GOT3 (cell line): ENCODE data around the gene AZI2.

Experiments used
- DNase-seq: peaks from one replicate; lab custom pipeline; 2025; ENCODE audit warnings: mixed read lengths; lab: John Stamatoyannopoulos, UW

Gene AZI2, protein sequence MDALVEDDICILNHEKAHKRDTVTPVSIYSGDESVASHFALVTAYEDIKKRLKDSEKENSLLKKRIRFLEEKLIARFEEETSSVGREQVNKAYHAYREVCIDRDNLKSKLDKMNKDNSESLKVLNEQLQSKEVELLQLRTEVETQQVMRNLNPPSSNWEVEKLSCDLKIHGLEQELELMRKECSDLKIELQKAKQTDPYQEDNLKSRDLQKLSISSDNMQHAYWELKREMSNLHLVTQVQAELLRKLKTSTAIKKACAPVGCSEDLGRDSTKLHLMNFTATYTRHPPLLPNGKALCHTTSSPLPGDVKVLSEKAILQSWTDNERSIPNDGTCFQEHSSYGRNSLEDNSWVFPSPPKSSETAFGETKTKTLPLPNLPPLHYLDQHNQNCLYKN

DNA sequence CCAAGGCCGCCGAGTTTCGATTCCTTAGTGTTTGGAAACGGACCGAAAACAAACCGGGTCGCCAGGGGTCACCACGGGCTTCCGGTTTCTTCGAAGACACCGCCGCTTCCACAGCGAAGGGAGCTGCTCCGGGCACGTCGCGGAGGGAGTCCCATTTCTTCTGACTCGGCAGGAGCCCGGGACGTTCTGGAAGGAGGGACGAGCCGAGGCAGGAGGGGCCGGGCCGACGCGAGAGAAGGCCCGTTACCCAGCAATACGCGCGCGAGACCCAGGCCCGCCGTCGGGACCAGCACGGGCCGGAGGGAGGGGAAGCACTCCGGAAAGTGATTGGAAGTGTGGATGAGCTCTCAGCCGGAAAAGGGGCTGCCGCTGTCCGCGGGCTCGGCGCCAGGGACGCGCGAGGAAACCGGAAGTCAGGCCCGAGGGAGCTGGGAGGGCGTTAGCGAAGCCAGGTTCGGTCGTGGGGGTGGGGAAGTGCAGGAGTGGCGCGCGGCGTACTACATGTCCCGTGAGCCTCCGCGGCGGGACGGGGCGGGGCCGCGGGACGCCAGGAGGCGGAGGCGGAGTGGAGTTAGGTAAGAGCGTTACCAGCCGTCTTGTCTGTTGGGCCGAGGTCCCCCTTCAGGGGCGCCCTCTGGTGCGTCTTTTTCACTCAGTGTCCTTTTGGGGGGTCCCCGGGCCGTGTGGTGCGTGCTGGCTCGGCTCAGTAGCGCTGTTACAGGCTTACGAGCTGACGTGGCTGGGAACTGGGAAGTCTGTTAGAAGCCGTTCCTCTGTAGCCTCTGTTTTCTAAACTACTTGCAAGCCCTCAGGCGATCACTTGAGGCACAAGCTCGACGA lies at the start of gene AZI2, which contains the start of gene ZCWPW2:
AZI2 (minus strand) TSS at position 196 of the 840 bp plus-strand sequence. CDS start 8,207 bp downstream, outside the sequence.
ZCWPW2 (plus strand) TSS at position 93 of the 840 bp plus-strand sequence. CDS start 64,348 bp downstream, outside the sequence.
- peak; percentile 88 for DNase-seq

DNA sequence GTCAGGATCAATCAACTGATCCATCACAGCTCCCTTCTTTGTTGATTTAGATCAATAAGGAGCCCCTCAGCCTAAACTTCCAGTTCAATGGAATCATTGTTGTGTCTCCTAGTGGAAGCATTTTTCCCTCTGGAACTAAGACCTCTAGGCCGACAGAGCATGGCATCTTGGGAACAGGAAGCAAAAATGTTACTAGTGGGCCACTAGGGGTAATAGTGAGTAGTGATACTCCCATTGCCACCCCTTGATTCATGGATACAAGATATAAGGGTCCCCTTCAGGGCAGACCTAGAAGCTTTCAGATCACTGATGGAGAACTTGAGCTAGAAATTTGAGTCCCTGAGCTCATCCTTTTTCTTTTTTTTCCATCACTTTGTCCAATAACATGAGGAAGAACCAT lies 40.4 kb upstream of the AZI2 start:
- DNase-seq, result no peak

DNA sequence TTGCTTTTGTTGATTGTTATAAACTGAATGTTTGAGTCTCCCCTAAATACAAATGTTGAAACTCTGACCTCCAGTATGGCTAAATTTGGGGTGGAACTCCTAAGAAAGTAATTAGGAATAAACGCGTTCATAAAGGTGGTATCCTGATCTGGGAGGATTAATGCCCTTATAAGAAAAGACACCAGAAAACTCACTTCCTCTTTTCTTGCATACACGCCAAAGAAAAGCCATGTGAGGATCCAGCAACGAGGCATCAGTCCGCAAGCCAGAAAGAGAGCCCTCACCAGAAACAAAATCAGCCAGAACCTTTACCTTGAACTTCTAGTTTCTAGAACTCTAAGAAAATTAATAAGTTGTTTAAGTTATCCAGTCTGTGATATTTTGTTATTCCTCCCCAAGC lies 37.4 kb upstream of the AZI2 start:
- DNase-seq, result no peak

DNA sequence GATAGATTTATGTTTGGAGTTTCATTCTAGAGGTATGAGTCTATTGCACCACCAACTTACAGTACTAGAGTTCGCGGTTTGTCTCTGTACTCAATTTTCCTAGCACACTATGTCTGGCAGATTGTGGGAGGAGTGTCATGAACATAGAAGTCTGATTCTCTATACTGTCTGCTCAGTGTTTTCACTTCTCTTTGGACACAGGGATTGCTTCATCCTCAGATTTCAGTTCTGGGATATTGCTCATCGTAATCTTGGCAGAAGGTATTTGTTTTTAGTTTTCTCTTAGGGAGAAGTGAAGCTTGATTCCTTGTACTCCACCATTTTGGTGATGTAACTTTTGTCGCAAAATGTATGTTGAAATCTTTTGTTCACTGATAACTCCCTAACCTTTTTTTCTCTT lies 27.8 kb upstream of the AZI2 start:
- no peak for DNase-seq

DNA sequence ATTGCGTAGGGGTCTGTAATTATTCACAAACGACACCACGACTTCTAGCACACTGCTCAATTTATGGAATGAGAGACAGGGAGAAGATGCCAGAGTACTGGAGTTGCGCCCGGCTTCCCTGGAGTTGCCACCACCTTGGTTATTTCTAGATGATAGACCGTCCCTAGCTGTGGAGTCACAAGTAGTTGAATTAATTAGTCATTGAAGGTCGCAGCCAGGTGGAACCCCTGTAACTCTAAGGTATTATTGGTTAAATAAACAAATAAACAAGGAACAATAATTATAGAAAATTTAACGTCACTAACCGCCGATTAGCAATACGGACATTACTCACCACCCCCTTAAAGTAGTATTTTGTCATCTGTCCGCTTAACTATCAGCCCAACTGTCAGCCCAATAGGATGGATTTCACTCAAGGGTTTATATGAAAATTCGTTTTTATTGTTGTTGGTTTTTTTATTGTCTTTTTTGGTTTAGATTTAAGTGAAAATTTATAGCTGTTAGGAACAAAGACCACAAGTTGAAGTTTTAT lies 911 bp upstream of the AZI2 start:
- no peak for DNase-seq

DNA sequence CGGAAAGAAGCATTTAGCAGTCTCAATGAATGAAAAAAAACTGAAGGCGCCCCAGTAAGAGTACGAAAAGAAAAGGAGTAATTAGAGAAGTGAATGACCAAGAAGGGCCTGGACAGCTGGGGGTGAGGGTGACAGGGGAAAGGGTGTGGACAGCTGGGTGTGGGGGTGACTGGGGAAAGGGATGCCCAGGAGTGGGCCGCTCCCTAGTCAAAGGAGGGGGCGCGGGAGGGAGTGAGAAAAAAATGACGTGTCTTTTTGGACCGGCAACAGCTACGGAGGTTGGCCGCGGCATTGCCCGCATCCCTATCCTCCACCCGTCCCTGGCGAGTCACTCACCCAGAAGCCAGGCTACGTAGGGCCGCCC lies 377 bp downstream of the AZI2 start:
- DNase-seq, result no peak

DNA sequence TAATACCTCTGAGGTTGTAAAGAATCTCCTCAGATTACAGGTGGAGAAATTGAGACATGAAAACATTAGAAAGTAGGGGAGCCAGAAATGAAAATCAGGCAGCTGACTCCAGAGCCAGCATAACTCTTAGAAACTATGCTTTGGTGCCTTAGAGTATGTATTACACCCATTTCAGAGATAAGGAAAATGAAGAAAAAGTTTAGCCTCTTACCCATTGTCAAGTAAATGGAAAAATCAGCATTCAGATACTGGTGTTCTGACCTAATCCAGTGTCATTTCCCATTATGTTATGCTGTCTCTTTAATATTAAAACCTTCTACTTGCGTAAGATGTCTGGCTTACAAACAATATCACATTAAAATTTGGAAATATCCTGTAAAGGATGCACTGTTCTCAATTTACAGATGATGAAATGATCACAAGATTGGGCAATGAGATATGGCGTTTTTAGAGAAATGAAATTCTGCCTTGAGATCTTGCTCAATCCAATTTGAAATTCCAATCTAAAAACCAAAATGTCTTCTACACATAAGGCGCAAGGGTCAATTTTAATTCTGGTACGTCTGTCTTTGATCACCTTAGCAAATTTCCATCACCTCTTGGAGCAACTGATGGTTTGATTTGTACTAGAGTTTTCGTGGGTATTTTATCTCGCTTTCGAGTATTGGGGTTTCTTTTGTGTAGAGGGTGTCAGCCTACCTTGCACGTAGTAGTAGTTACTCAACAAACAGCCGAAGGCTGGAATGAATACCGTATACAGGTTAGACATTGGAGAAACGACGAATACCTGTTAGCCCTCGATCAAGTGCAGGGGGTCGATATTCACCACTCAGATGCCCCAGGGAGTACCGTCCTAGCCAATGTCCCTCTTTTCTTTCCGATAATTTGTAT lies 1.0 kb downstream of the AZI2 start:
- no peak for DNase-seq

DNA sequence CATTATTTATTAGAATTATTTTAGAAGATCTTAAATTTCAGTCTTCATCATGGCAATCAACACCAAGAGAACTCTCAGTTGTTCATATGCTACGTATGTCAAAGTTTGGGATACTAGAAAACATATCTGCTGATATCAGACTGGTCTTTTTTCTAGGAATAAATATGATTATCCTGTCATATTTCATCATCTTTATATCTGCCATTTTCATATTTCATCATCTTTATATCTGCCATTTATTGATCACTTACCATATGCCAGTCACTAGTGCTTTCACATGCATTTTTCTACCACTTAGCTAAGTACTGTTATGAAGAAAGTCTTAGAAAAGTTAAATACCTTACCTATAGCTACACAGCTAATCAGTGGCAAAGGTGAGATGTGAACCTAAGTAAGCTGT lies 2.9 kb downstream of the AZI2 start:
- no peak for DNase-seq

DNA sequence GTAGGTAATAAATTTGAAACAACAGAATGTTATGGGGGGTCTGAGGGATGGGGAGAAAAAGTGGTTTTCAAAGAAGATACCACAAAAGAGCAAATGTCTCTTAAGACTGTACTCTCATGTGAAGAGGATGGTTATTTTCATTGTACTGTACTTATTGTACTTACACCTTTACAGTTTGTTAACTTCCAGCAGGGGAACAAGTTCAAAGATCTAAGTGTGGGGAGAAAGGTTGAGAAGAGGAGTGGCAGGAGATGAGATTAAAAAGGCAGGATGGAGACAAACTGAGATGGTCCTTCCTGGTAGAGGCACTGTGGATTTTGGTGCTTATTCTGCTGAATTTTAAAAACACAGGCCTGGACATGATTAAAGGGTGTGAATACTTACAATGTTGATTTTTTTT lies 5.5 kb downstream of the AZI2 start:
- no peak for DNase-seq

DNA sequence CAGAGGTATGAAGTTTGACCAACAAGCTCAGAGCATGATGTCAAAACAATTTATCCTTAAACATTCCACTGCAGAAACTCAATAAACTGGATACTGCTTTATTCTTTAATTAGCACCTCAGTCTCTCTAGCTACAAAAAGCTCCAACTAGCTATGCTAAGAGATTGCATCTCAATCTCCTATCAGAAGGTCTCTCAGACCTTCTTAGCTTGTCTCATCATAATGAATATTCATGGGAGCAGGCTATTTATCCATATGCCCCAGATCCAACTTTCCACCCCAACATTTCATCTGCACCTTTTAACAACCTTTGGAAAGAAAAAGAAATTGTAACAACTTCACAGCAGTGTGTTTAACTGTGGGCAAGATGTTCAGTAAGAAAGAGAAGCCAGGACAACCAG lies 11.4 kb downstream of the AZI2 start:
- DNase-seq, result no peak

DNA sequence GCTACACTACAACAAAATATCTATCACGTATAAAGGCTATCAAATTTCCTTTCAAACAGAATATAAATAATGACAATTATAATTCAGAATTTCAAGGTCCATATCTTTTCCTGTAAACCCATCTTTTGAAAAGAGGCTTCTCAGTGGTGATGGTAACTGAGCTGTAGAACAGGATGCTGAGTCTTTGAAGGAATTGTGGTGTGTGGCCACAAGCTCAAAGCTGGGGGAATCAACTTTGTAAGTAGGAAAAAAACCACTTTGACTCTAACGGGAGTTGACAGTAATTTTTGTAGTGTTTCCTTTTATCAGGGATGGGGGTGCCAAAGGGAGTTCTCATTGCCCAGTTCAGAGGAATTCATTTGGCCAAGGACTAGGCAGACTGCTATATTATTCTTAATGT lies 13.4 kb downstream of the AZI2 start:
- DNase-seq, result no peak

DNA sequence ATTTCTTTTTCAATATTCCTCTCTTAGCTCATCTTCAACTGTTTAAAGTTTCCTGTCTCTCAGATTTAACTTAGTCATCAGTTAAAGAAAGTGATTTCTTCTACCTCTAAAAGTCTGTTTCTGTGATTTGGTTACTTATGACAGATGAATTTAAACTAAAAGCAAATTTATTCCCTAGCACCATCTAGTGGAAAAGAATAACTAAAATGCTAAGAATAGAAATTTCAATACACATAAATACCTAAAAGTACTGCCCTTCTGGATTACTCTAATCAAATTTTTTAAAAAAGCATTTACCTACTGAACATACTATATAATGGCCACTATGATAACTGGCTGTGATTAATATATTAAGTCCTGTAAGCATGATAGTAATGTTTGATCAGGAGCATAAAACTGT lies 14.1 kb downstream of the AZI2 start:
- no peak for DNase-seq

DNA sequence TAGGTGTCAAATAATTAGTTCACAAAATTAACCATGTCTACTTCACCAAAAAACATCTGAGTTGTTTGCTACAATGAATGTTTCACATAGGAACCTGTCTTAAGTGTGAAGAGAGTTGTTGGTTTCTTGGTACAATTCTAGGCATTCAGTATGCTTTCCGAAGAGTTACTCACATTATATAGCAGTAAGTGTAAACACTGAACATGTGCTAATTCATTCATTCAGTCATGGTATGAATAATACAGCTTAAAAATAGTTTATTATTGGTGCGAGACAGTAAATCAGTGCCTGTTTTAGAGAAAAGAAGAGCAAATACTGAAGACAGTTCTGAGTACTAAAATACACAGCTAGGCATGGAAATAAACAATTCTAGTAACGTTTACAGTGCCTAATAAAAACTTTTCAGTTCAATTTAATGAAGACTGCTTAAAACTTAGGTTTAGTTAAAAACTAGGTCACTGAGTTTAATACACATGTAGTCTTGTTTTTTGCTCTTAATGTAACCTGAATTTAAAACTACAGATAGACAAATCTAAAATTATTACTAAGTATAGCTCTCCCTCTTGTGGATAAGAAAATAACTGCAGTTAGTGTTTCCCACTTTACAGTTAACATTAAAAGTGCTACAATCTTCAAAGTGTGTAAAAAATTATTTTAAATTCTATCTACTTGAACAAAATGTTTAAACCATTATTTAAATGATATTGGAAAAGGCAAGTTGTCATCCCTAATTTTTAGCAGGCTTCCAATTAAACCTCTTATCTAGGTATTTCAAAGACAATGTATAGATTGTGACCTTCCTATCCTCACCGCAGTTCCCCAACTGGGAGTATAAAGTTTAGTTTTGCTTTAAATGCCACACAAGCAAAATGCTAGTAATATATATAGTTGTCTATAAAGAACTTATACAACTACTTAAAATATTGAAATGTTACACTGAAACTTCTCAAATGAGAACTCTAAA lies 20.2 kb downstream of the AZI2 start:
- no peak for DNase-seq

DNA sequence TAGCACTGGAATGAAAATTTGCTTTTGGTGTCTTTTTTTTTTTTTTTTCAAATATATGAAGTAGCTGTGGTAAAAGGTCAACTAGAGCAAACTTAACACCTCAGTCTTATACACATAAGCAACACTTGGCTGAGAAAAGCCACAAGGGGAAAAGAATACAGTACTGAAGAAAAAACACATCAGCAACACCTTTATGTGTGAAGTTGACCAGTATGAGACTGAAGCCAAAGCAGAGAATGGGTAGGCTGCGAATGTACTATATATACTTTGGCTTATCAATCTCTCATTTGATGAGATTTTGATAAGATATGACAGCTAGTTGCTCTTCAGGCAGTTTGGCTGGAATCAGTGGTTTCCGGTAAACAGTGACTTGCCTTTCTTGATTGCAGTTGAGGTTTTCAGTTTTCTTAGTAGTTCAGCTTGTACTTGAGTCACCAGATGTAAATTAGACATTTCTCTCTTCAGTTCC lies 22.1 kb downstream of the AZI2 start:
- no peak for DNase-seq

DNA sequence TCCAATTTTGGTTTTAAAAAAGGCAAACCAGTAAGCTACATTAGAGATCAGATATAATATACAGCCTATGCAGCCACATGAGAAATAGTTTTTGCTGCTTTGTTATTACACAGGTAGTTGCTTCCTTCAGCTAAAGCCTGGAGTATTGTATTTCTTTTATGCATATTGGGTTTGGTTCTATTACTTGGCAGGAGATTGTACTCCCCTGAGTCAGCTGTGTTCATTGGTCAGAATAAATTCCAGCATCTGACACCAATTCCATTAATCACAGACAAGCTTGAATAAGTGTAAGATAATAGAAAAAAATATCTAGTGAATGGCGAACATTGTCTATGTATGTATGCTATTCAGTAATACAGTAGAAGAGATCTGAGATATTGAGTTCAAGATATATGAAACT lies 26.2 kb downstream of the AZI2 start:
- DNase-seq, result no peak

DNA sequence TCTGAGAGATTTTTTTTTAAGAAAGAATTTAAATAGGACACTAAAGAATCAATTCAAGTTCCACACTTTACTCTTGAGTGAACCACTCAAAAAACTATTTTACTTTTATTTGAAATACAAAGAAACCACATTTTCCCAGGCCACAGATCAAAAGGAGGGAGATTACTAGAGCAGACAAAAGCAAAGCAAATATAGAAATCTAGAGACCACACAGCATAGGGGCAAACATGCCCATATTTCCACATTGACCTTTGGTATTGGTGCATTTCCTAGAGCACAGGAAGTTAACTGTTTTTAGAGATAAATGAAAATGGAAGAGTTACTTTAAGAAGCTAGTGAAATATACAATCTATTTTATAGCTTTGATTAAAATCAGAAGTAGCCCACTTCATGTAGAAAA lies 27.6 kb downstream of the AZI2 start:
- no peak for DNase-seq

DNA sequence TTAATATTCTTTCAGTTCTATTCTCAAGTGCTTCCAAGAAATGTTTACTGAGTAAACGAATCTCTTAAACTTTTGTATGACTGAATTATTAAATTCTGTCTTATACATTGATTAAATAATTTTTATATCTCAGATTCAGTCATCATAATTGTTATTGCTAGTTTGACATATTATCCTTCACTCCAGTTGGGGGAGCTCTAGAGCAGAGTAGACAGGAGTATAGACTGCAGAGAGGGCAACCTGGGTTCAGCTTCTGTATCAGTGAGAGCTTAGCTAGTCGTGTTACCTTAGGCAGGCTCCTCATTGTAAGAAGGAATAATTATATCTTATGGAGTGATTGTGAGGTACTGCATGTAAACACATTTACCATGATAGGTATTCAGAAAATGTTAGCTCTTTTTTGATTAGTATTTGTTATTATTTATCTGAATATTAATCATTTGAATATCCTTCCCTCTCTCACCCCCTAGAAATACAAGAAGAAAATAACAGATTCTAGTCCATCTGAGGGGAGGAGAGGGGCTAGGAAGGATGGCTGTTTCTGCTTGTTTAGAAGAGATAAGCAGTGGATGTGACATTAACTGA lies 31.1 kb downstream of the AZI2 start:
- DNase-seq, result no peak

DNA sequence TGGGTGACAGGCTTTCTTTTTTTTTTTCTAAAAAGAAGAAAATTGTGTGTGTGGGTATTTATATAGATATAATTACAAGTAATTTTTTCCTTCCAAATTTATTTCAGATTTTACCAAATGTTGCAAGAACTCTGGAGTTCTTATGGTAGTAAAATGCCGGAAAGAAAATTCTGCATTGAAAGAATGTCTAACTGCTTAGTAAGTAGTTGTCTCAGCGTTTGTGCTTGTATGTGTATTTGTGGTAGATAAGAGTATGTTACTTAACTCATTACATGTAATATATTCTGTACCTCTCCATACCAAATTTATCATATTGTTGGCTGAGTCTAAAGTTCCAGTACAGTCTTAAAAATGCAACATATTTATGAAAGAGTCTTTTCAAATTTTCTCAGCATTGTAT lies 32.4 kb downstream of the AZI2 start:
- no peak for DNase-seq

DNA sequence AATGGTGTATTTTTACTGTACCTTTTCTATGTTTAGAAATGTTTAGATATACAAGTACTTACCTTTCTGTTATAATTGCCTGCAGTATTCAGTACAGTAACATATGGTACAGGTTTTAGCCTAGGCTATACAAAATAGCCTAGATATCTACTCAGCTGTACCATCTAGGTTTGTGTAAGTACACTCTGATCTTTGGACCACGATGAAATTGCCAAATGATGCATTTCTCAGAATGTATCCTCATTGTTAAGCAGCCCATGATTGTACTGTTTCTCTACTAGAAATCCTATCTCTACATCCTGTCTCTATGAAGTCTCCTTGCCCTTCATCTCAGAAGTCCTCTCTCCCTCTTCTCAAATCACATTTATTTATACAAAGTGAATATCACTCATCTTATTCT lies 32.9 kb downstream of the AZI2 start:
- no peak for DNase-seq

DNA sequence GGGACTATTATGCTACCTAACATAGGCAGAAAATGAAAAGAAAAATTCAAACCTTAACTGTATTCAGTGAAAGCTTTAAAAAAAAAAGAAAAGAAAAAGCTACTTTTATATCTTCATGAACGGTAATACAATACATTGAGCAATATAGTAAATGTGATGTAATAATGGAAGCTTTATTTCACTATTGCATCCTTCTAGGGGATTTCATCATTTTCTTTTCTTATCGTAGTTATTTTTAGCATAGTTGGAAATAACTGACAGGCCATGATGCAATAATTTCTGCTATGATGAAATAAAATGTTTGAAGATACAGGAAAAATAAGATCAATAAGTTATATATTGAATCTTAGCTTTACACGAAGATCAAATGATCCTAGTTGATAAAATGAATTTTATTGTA lies 40.4 kb downstream of the AZI2 start:
- no peak for DNase-seq
